Adipose tissue (tissue), 3 donors: ENCODE data around the gene GYS1. TPM values are rescaled to one million over a fixed set of nuclear protein-coding genes. Genes with fewer than 3 reads are reported as not detected.
"Not testable (repeated sequence)": the region's sequence is repeated elsewhere in the genome, so short reads cannot be mapped to it uniquely, and the experiment has no call there.

Source experiments
- H3K27ac ChIP-seq: one replicate; pipeline ENCODE4 v1.5.1; 2013; ENCODE audit warnings: low read depth, low read length
- WGBS, 3 donors: extraction: QIAGEN DNeasy Blood & Tissue Kit; methylation state at CpG; one replicate each; pipeline ENCODE4 v1.1.7; 2013; 5-methylcytosine and 5-hydroxymethylcytosine counted together
- polyA plus RNA-seq, 3 donors: library from polyadenylated mRNA; stranded (reverse); fragments of 200-250 nt; gene quantifications; one replicate each; pipeline ENCODE4 v1.2.3, GENCODE V29; 2013
- donor health status: healthy with polysubstance abuse.
- donor health status: Bipolar disorder and iron deficiency.
- donor health status: healthy.

Gene GYS1
- polyA plus RNA-seq, 3 donors: 20.1 to 73.8 (median 31.2) TPM

GRCh38 chr19:48925890-48926289, 67.2 kb downstream of the GYS1 start:
- H3K27ac ChIP-seq: not testable (repeated sequence)
- WGBS, 3 donors: 80 to 91% (median 85%) methylated on average over 8 of the region's 8 CpGs

DNA sequence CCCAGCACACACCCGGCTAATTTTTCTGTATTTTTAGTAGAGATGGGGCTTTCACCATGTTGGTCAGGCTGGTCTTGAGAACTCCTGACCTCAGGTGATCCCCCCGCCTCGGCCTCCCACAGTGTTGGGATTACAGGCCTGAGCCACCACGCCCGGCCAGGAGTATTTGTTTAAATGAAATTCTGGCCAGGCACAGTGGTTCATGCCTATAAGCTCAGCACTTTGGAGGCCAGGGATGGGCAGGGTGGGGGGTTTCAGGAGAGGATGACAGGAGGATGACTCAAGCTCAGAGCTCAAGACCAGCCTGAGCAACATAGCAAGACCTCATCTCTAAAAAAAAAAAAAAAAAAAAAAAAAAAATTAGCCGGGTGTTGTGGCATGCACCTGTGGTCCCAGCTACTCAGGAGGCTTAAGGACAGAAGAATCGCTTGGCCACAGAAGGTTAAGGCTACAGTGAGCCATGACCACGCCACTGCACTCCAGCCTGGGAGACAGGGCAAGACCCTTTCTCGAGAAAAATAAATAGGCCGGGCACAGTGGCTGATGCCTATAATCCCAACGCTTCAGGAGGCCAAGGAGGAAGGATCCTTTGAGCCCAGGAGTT, 67.8 kb downstream of the GYS1 start:
- no peak overlapping the region for H3K27ac ChIP-seq
- WGBS, 3 donors: 78 to 85% (median 84%) methylated on average over 11 of the region's 11 CpGs

DNA sequence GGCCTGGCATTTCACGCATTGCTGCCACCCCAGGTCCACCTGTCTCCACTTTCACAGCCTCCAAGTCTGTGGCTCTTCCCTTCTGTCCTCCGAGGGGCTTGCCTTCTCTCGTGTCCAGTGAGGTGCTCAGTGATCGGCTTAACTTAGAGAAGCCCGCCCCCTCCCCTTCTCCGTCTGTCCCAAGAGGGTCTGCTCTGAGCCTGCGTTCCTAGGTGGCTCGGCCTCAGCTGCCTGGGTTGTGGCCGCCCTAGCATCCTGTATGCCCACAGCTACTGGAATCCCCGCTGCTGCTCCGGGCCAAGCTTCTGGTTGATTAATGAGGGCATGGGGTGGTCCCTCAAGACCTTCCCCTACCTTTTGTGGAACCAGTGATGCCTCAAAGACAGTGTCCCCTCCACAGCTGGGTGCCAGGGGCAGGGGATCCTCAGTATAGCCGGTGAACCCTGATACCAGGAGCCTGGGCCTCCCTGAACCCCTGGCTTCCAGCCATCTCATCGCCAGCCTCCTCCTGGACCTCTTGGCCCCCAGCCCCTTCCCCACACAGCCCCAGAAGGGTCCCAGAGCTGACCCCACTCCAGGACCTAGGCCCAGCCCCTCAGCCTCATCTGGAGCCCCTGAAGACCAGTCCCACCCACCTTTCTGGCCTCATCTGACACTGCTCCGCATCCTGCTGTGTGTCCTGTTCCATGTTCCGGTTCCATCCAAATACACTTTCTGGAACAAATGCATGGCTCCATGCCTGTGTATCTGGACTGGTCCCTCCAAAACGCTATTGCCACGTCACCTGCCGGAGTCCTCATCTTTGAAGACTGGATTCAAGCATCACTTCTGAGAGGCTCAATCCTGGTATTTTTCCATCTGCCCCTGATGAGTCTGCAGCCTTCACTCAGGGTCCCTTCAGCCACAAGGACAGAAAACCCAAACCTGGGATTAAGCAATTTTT, 70.3 kb downstream of the GYS1 start:
- H3K27ac ChIP-seq: no peak overlapping the region
- WGBS, 3 donors: 87 to 91% (median 90%) methylated on average over 18 of the region's 18 CpGs

DNA sequence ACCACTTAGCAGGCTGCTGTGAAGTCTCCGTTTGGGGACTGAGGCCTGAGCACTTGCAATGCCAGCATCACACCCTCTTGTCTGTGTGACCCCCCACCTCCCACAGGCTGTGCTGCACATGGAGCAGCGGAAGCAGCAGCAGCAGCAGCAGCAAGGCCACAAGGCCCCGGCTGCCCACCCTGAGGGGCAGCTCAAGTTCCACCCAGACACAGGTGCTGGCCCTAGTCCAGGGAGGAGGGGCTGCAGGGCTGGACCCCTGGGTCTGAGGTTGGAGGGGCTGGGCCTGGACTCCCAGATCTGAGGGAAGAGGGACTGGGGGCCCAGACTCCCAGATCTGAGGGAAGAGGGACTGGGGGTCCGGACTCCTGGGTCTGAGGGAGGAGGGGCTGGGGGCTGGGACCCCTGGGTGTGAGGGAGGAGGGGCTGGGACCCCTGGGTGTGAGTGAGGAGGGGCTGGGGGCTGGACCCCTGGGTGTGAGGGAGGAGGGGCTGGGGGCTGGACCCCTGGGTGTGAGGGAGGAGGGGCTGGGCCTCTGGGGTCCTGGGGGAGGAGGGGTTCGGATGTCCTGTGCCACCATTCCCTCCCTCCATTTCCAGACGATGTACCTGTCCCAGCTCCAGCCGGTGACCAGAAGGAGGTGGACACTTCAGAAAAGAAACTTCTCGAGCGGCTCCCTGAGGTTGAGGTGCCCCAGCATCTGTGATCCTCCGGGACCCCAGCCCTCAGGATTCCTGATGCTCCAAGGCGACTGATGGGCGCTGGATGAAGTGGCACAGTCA, 71.2 kb downstream of the GYS1 start:
- H3K27ac ChIP-seq: no peak overlapping the region
- WGBS, 3 donors: 90 to 97% (median 94%) methylated on average over 11 to 12 of the region's 12 CpGs

DNA sequence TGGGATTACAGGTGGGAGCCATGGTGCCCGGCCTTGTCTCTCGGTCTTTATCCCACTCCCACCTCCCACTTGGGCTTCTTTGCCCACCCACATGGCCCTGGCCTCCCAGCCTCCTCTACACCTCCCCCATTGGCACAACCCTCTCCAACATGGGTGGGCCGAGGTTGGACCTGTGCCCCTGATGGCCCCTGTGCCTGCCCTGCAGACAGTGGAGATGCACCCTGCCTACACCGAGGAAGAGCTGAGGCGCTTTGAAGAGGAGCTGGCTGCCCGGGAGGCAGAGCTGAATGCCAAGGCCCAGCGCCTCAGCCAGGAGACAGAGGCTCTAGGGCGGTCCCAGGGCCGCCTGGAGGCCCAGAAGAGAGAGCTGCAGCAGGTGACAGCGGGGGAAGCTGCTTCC, 72.2 kb downstream of the GYS1 start:
- H3K27ac ChIP-seq: no peak overlapping the region
- WGBS, 3 donors: 86 to 90% (median 87%) methylated on average over 10 of the region's 10 CpGs

- WGBS, 3 donors: 92 to 98% (median 94%) methylated on average over 8 of the region's 8 CpGs
- not testable (repeated sequence) for H3K27ac ChIP-seq
Observed at GRCh38 chr19:48919271-48919670, 73.8 kb downstream of the GYS1 start.

GRCh38 chr19:48918801-48919247, 74.3 kb downstream of the GYS1 start:
- WGBS, 3 donors: 84 to 90% (median 88%) methylated on average over 18 of the region's 18 CpGs
- H3K27ac ChIP-seq: no peak overlapping the region

Other genes with a start within 250 kb of the GYS1 start
- gene IZUMO1, start 246.4 kb downstream of the GYS1 start, polyA plus RNA-seq: 1 to 10 TPM in 1 of 3 donors, under 1 TPM in 2; 0.66 to 1.6 (median 0.68) TPM
- 1 to 10 TPM; 2.7 to 4.8 (median 3.5) TPM for gene FUT1, start 240.7 kb downstream of the GYS1 start, polyA plus RNA-seq
- not detected for gene FGF21, start 237.8 kb downstream of the GYS1 start, polyA plus RNA-seq
- 10 to 100 TPM; 44.9 to 58.9 (median 47.6) TPM for gene BCAT2, start 182.3 kb downstream of the GYS1 start, polyA plus RNA-seq
- 10 to 100 TPM in 1 of 3 donors, 1 to 10 TPM in 2; 1.9 to 10.7 (median 4.6) TPM for gene HSD17B14, start 156.8 kb downstream of the GYS1 start, polyA plus RNA-seq
- 100 to 1,000 TPM in 1 of 3 donors, 10 to 100 TPM in 1, 1 to 10 TPM in 1; 7.3 to 127 (median 20.6) TPM for gene PLEKHA4, start 124.7 kb downstream of the GYS1 start, polyA plus RNA-seq
- 100 to 1,000 TPM in 2 of 3 donors, 10 to 100 TPM in 1; 18.7 to 240 (median 197) TPM for gene PPP1R15A, start 120.9 kb downstream of the GYS1 start, polyA plus RNA-seq
- gene TULP2, start 94.6 kb downstream of the GYS1 start, polyA plus RNA-seq: under 1 TPM in 2 of 3 donors, not detected in 1; 0.08 to 0.09 TPM
- gene NUCB1, start 93.0 kb downstream of the GYS1 start, polyA plus RNA-seq: 100 to 1,000 TPM; 117 to 394 (median 178) TPM
- under 1 TPM in 1 of 3 donors, not detected in 2; 0.30 TPM for gene DHDH, start 59.6 kb downstream of the GYS1 start, polyA plus RNA-seq
- gene BAX, start 38.4 kb downstream of the GYS1 start, polyA plus RNA-seq: 10 to 100 TPM; 24.4 to 71.2 (median 39.9) TPM
- gene FTL, start 28.0 kb downstream of the GYS1 start, polyA plus RNA-seq: over 10,000 TPM in 1 of 3 donors, 1,000 to 10,000 TPM in 2; 1,172 to 18,296 (median 6,752) TPM
- 10 to 100 TPM; 44.6 to 65.0 (median 50.0) TPM for gene RUVBL2, start 578 bp upstream of the GYS1 start, polyA plus RNA-seq
- gene LHB, start 23.8 kb upstream of the GYS1 start, polyA plus RNA-seq: under 1 TPM in 2 of 3 donors, not detected in 1; 0.36 to 0.62 TPM
- not detected for gene CGB3, start 31.0 kb upstream of the GYS1 start, polyA plus RNA-seq
- not detected for gene CGB2, start 38.6 kb upstream of the GYS1 start, polyA plus RNA-seq
- gene CGB1, start 43.6 kb upstream of the GYS1 start, polyA plus RNA-seq: not detected
- 1 to 10 TPM in 1 of 3 donors, not detected in 2; 1.1 TPM for gene CGB5, start 50.5 kb upstream of the GYS1 start, polyA plus RNA-seq
- not detected for gene CGB8, start 55.8 kb upstream of the GYS1 start, polyA plus RNA-seq
- gene CGB7, start 64.4 kb upstream of the GYS1 start, polyA plus RNA-seq: 1 to 10 TPM in 1 of 3 donors, under 1 TPM in 1, not detected in 1; 0.12 to 1.0 TPM
- under 1 TPM in 1 of 3 donors, not detected in 2; 0.09 TPM for gene NTF4, start 71.5 kb upstream of the GYS1 start, polyA plus RNA-seq
- gene KCNA7, start 79.4 kb upstream of the GYS1 start, polyA plus RNA-seq: under 1 TPM in 1 of 3 donors, not detected in 2; 0.03 TPM
- 100 to 1,000 TPM; 170 to 188 (median 186) TPM for gene SNRNP70, start 92.1 kb upstream of the GYS1 start, polyA plus RNA-seq
- gene LIN7B, start 121.1 kb upstream of the GYS1 start, polyA plus RNA-seq: 10 to 100 TPM in 1 of 3 donors, 1 to 10 TPM in 2; 4.3 to 12.9 (median 6.6) TPM
- gene C19orf73, start 125.8 kb upstream of the GYS1 start, polyA plus RNA-seq: 1 to 10 TPM in 2 of 3 donors, not detected in 1; 1.5 to 5.1 TPM
- gene PPFIA3, start 126.2 kb upstream of the GYS1 start, polyA plus RNA-seq: 10 to 100 TPM in 1 of 3 donors, 1 to 10 TPM in 2; 8.5 to 20.1 (median 8.9) TPM
- gene HRC, start 162.1 kb upstream of the GYS1 start, polyA plus RNA-seq: 1 to 10 TPM in 2 of 3 donors, under 1 TPM in 1; 0.89 to 2.8 (median 1.3) TPM
- gene TRPM4, start 164.5 kb upstream of the GYS1 start, polyA plus RNA-seq: 10 to 100 TPM in 2 of 3 donors, 1 to 10 TPM in 1; 8.5 to 45.9 (median 11.9) TPM